ENCODE measurements around the gene TFPT. TPM values are rescaled to one million over a fixed set of nuclear protein-coding genes. Genes with fewer than 3 reads are reported as not detected.

TFPT gene
- total RNA-seq, 1 experiment from 2014 or later: 55.4 TPM

GRCh38 chr19:54149021-54149812, 33.8 kb upstream of the TFPT start:
- Histone ChIP-seq H3K9me3 (ENCODE audit: low read length) (no peaks in the 10 kb centered on the region), H3K4me1 (ENCODE audit: insufficient read depth, low read length) (no peaks in the 10 kb centered on the region), H3K27me3 (ENCODE audit: low read length) (no peaks in the 10 kb centered on the region), H3K4me3 (ENCODE audit: low read length) (no peak overlapping the region), H2AFZ (ENCODE audit: low read length) (no peak overlapping the region), H3K9me2 (replicated peaks; ENCODE audit: low read length) (no peaks in the 10 kb centered on the region), H4K20me1 (ENCODE audit: low read length) (no peaks in the 10 kb centered on the region), H3K9ac (ENCODE audit: low read length) (no peak overlapping the region), H3F3A (ENCODE audit: low read length, unreplicated experiment) (no peaks in the 10 kb centered on the region), H3K36me3 (ENCODE audit: low read depth, low read length) (peaks cover 75% of the 10 kb centered on the region), H3K79me2 (ENCODE audit: low read length) (no peaks in the 10 kb centered on the region), H3K27ac (ENCODE audit: low read length) (no peak overlapping the region), H3K4me2 (ENCODE audit: low read length) (no peak overlapping the region)
- no peak for ATAC-seq
- TF ChIP-seq CTCF (conservative IDR thresholded peaks at IDR 0.05; ENCODE audit: low read depth, low read length): no peak
- TF ChIP-seq EZH2 (IDR thresholded peaks at IDR 0.05; ENCODE audit: low read length, unreplicated experiment): no peak
- POLR2A ChIA-PET (ENCODE audit: unreplicated experiment): interaction anchor here (0.6 kb wide), 1 partner anchor 1256 kb away, joined by 4 read pairs; no protein-coding TSS in a partner anchor
- CTCF ChIA-PET: no interaction called here
- intact Hi-C loops (cut with micrococcal nuclease): no loop called here
- DNase-seq: no peak
- BruUV-seq (replicated peaks): no TSS peak

- TF ChIP-seq CTCF (conservative IDR thresholded peaks at IDR 0.05; ENCODE audit: low read depth, low read length): no peak
- TF ChIP-seq EZH2phosphoT487 (IDR thresholded peaks at IDR 0.05; ENCODE audit: borderline replicate concordance, low read length): no peak
- no peak for TF ChIP-seq EZH2 (IDR thresholded peaks at IDR 0.05; ENCODE audit: low read length, unreplicated experiment)
- Histone ChIP-seq H3K27me3 (ENCODE audit: low read length) (no peaks in the 10 kb centered on the region), H3K9me2 (replicated peaks; ENCODE audit: low read length) (no peaks in the 10 kb centered on the region), H2AFZ (ENCODE audit: low read length) (no peak overlapping the region), H3K4me1 (ENCODE audit: insufficient read depth, low read length) (no peaks in the 10 kb centered on the region), H4K20me1 (ENCODE audit: low read length) (no peaks in the 10 kb centered on the region), H3K4me2 (ENCODE audit: low read length) (no peak overlapping the region), H3K79me2 (ENCODE audit: low read length) (no peaks in the 10 kb centered on the region), H3K4me3 (ENCODE audit: low read length) (no peak overlapping the region), H3K36me3 (ENCODE audit: low read depth, low read length) (peaks cover 75% of the 10 kb centered on the region), H3F3A (ENCODE audit: low read length, unreplicated experiment) (no peaks in the 10 kb centered on the region), H3K9ac (ENCODE audit: low read length) (no peak overlapping the region), H3K9me3 (ENCODE audit: low read length) (no peaks in the 10 kb centered on the region), H3K27ac (ENCODE audit: low read length) (no peak overlapping the region)
- intact Hi-C loops (cut with micrococcal nuclease): no loop called here
- ChIA-PET POLR2A (ENCODE audit: unreplicated experiment) (no interaction called here), CTCF (no interaction called here)
- ATAC-seq (no peak), DNase-seq (no peak)
- no TSS peak for BruUV-seq (replicated peaks)
These were observed 32.7 kb upstream of the TFPT start for GRCh38 chr19:54148158-54148557.

GRCh38 chr19:54147676-54148075, 32.2 kb upstream of the TFPT start:
- intact Hi-C loops (cut with micrococcal nuclease): no loop called here
- Histone ChIP-seq H3K9me2 (replicated peaks; ENCODE audit: low read length) (no peaks in the 10 kb centered on the region), H3F3A (ENCODE audit: low read length, unreplicated experiment) (no peaks in the 10 kb centered on the region), H4K20me1 (ENCODE audit: low read length) (0 out of 2 replicates have a peak, but pooled peaks cover 3% of the 10 kb centered on the region), H3K4me3 (ENCODE audit: low read length) (no peak overlapping the region), H3K27ac (ENCODE audit: low read length) (no peak overlapping the region), H2AFZ (ENCODE audit: low read length) (no peak overlapping the region), H3K27me3 (ENCODE audit: low read length) (no peaks in the 10 kb centered on the region), H3K9me3 (ENCODE audit: low read length) (no peaks in the 10 kb centered on the region), H3K4me1 (ENCODE audit: insufficient read depth, low read length) (no peaks in the 10 kb centered on the region), H3K9ac (ENCODE audit: low read length) (no peak overlapping the region), H3K79me2 (ENCODE audit: low read length) (peaks cover 3% of the 10 kb centered on the region; the same call in 1 of the 2 replicates), H3K4me2 (ENCODE audit: low read length) (no peak overlapping the region), H3K36me3 (ENCODE audit: low read depth, low read length) (peaks cover 75% of the 10 kb centered on the region)
- ATAC-seq (no peak), DNase-seq (no peak)
- TF ChIP-seq EZH2 (IDR thresholded peaks at IDR 0.05; ENCODE audit: low read length, unreplicated experiment) (no peak), CTCF (conservative IDR thresholded peaks at IDR 0.05; ENCODE audit: low read depth, low read length) (no peak), EZH2phosphoT487 (IDR thresholded peaks at IDR 0.05; ENCODE audit: borderline replicate concordance, low read length) (no peak)
- CTCF ChIA-PET: interaction anchor here (0.6 kb wide), 1 partner anchor 12 kb away, joined by 3 read pairs; the partner anchor contains the start of gene LENG1
- POLR2A ChIA-PET (ENCODE audit: unreplicated experiment): no interaction called here
- BruUV-seq (replicated peaks): no TSS peak
